CD4-positive, alpha-beta memory T cell (primary cell): ENCODE measurements around the gene SORD. TPM values are rescaled to one million over a fixed set of nuclear protein-coding genes. Genes with fewer than 3 reads are reported as not detected.
"Not testable (repeated sequence)": the region's sequence is repeated elsewhere in the genome, so short reads cannot be mapped to it uniquely, and the experiment has no call there.

Experiments
- CTCF ChIA-PET: fragments of 350-600 bp; sonication (Branson Sonifier 250); formaldehyde crosslinking; loops from one replicate; lab custom pipeline; 2021; ENCODE audit warnings: inconsistent platforms; ENCODE audit not compliant: partially characterized antibody; lab: Charles Lee
- POLR2A ChIA-PET: fragments of 350-600 bp; sonication (Branson Sonifier 250); formaldehyde crosslinking; loops from one replicate; lab custom pipeline; 2021; ENCODE audit not compliant: partially characterized antibody; lab: Charles Lee
- DNase-seq, 5 donors: peaks; one replicate each; pipeline versions ENCODE4 v3.0.0 to v3.0.0-alpha.2; 2020 to 2022; ENCODE audit warnings: mixed read lengths in 1 of 5
- H3K27ac ChIP-seq: one replicate; pipeline ENCODE4 v1.7.0; 2013; ENCODE audit warnings: low read depth, low read length
- H3K27me3 ChIP-seq: 2 replicates; pipeline ENCODE4 v1.7.0; 2013; ENCODE audit warnings: mild to moderate bottlenecking, low read length, moderate library complexity; ENCODE audit not compliant: insufficient read depth
- H3K36me3 ChIP-seq: 2 replicates; pipeline ENCODE4 v1.7.0; 2013; ENCODE audit warnings: mild to moderate bottlenecking, low read length, moderate library complexity; ENCODE audit not compliant: insufficient read depth
- H3K4me1 ChIP-seq: 2 replicates; pipeline ENCODE4 v1.7.0; 2013; ENCODE audit warnings: mild to moderate bottlenecking, low read length, moderate library complexity; ENCODE audit not compliant: insufficient read depth
- H3K4me3 ChIP-seq, 2 donors: one replicate each; pipeline ENCODE4 v1.7.0; 2013; ENCODE audit warnings: low read length in 2 of 2, mild to moderate bottlenecking in 1 of 2
- H3K9me3 ChIP-seq, 2 donors: one replicate each; pipeline ENCODE4 v1.7.0; 2013; ENCODE audit warnings: low read length in 2 of 2, control low read depth in 1 of 2; ENCODE audit not compliant: control insufficient read depth in 1 of 2
- H3K27ac Mint-ChIP-seq, 7 donors: one replicate each; pipeline ENCODE4 v1.8.0; 2020 to 2021; ENCODE audit warnings: mixed read lengths in 7 of 7, mild to moderate bottlenecking in 6 of 7, inconsistent platforms in 3 of 7, moderate library complexity in 3 of 7
- H3K27me3 Mint-ChIP-seq, 2 donors: one replicate each; pipeline ENCODE4 v1.8.0; 2020 to 2021; ENCODE audit warnings: mixed read lengths in 2 of 2
- H3K36me3 Mint-ChIP-seq, 2 donors: one replicate each; pipeline ENCODE4 v1.8.0; 2020 to 2021; ENCODE audit warnings: mixed read lengths in 2 of 2, inconsistent platforms in 1 of 2, mild to moderate bottlenecking in 1 of 2
- H3K4me1 Mint-ChIP-seq, 4 donors: one replicate each; pipeline ENCODE4 v1.8.0; 2020 to 2021; ENCODE audit warnings: mixed read lengths in 4 of 4, mild to moderate bottlenecking in 1 of 4
- H3K4me3 Mint-ChIP-seq, 8 donors: one replicate each; pipeline ENCODE4 v1.8.0; 2020 to 2021; ENCODE audit warnings: mixed read lengths in 8 of 8, mild to moderate bottlenecking in 7 of 8, moderate library complexity in 6 of 8, inconsistent platforms in 3 of 8
- H3K9me3 Mint-ChIP-seq, 8 donors: one replicate each; pipeline ENCODE4 v1.8.0; 2020 to 2021; ENCODE audit warnings: mixed read lengths in 8 of 8, mild to moderate bottlenecking in 5 of 8, inconsistent platforms in 3 of 8, moderate library complexity in 1 of 8
- intact Hi-C: fragments of 100-400 bp; cut with micrococcal nuclease; formaldehyde crosslinking; loops from one replicate; pipeline ENCODE4 v1.15.1; 2023
- polyA plus RNA-seq, 2 donors: library from polyadenylated mRNA; unstranded; fragments of 300-500 nt; fragmentation: Illumina TruSeq; gene quantifications; one replicate each; pipeline ENCODE4 v1.2.3, GENCODE V29; 2021
- total RNA-seq, 2 experiments: library from RNA; stranded (reverse); gene quantifications; one replicate each; pipeline ENCODE4 v1.2.3, GENCODE V29; 2021

SORD gene
- total and polyA plus RNA-seq, 4 experiments from 2014 or later = 4.2 to 7.0 (median 5.5) TPM

DNA sequence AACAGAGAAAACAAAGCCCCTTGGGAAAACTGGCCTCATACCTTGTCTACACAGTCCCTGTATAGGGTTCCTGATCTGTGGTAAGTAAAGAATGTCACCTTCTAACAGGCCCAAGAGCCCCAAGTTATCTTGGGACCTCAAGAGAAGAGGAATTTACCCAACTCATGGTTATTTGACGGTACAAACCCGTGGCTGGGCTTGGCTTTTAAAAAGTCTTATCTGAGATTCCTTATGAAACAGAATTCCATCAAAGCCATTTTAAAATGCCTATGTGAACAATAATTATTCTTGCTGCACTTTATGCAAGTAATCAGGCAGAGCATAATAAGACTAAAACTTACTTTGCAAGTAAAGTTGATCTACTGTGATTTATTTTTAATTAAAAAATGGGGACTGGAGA lies 13.9 kb upstream of the SORD start:
- no peak for DNase-seq
- Mint-ChIP-seq H3K27ac (no peak overlapping the region), H3K4me3 (no peak overlapping the region), H3K27me3 (peaks cover 2 to 22% of the 10 kb centered on the region in 2 donors), H3K4me1 (no peaks in the 10 kb centered on the region), H3K36me3 (peaks cover 0 to 10% of the 10 kb centered on the region in 2 donors), H3K9me3 (peaks cover 0 to 13% (median 5%) of the 10 kb centered on the region in 8 donors)
- no peak overlapping the region for H3K27ac ChIP-seq
- POLR2A ChIA-PET = no interaction called here
- no peak overlapping the region for H3K4me3 ChIP-seq
- H3K27me3 ChIP-seq = no peaks in the 10 kb centered on the region
- no peaks in the 10 kb centered on the region for H3K36me3 ChIP-seq
- no peaks in the 10 kb centered on the region for H3K9me3 ChIP-seq
- CTCF ChIA-PET = no interaction called here
- intact Hi-C loops = no loop called here
- no peaks in the 10 kb centered on the region for H3K4me1 ChIP-seq

GRCh38 chr15:45015114-45015513 lies 7.9 kb upstream of the SORD start:
- CTCF ChIA-PET, H3K4me3 Mint-ChIP-seq, H3K4me3 ChIP-seq, H3K27ac ChIP-seq, H3K4me1 ChIP-seq, POLR2A ChIA-PET, H3K9me3 Mint-ChIP-seq, intact Hi-C loops, H3K36me3 ChIP-seq, H3K27me3 ChIP-seq, DNase-seq, H3K36me3 Mint-ChIP-seq, H3K4me1 Mint-ChIP-seq, H3K9me3 ChIP-seq, H3K27ac Mint-ChIP-seq: not testable (repeated sequence)
- H3K27me3 Mint-ChIP-seq = peaks cover 19 to 26% of the 10 kb centered on the region in 2 donors

DNA sequence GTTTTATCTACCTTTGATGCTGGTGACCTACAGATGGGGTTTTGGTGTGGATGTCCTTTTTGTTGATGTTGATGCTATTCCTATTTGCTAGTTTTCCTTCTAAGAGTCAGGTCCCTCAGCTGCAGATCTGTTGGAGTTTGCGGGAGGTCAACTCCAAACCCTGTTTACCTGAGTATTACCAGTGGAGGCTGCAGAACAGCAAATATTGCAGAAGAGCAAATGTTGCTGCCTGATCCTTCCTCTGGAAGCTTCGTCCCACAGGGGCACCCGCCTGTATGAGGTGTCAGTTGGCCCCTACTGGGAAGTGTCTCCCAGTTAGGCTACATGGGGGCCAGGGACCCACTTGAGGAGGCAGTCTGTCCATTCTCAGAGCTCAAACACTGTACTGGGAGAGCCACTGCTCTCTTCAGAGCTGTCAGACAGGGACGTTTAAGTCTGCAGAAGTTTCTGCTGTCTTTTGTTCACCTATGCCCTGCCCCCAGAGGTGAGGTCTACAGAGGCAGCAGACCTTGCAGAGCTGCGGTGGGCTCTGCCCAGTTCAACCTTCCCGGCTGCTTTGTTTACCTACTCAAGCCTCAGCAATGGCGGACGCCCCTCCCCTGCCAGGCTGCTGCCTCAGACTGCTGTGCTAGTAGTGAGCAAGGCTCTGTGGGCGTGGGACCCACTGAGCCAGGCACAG lies 2.6 kb upstream of the SORD start:
- H3K9me3 Mint-ChIP-seq, H3K27ac Mint-ChIP-seq, intact Hi-C loops, H3K36me3 ChIP-seq, CTCF ChIA-PET, H3K36me3 Mint-ChIP-seq, POLR2A ChIA-PET, DNase-seq, H3K27ac ChIP-seq, H3K27me3 ChIP-seq, H3K4me3 ChIP-seq, H3K9me3 ChIP-seq: not testable (repeated sequence)
- peaks cover 9 to 21% (median 12%) of the 10 kb centered on the region in 4 donors for H3K4me1 Mint-ChIP-seq
- H3K27me3 Mint-ChIP-seq = peaks cover 9 to 16% of the 10 kb centered on the region in 2 donors
- peaks cover 17% of the 10 kb centered on the region for H3K4me1 ChIP-seq
- peak overlapping the region in 1 of 8 donors; percentile 41 for H3K4me3 Mint-ChIP-seq

DNA sequence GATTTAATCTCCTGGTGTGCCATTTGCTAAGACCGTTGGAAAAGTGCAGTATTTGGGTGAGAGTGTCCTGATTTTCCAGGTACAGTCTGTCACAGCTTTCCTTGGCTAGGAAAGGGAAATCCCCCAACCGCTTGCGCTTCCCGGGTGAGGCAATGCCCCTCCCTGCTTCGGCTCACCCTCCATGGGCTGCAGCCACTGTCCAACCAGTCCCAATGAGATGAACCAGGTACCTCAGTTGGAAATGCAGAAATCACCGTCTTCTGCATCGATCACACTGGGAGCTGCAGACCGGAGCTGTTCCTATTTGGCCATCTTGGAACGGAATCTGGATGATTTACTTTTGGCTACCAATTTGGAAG lies 2.1 kb upstream of the SORD start:
- DNase-seq, CTCF ChIA-PET, H3K27me3 ChIP-seq, POLR2A ChIA-PET, H3K9me3 ChIP-seq, H3K36me3 ChIP-seq, intact Hi-C loops, H3K27ac Mint-ChIP-seq, H3K27ac ChIP-seq, H3K36me3 Mint-ChIP-seq, H3K4me3 ChIP-seq, H3K9me3 Mint-ChIP-seq: not testable (repeated sequence)
- peaks cover 17% of the 10 kb centered on the region for H3K4me1 ChIP-seq
- peak overlapping the region in 1 of 8 donors; percentile 41 for H3K4me3 Mint-ChIP-seq
- H3K4me1 Mint-ChIP-seq = peaks cover 10 to 24% (median 13%) of the 10 kb centered on the region in 4 donors
- peaks cover 9 to 16% of the 10 kb centered on the region in 2 donors for H3K27me3 Mint-ChIP-seq

DNA sequence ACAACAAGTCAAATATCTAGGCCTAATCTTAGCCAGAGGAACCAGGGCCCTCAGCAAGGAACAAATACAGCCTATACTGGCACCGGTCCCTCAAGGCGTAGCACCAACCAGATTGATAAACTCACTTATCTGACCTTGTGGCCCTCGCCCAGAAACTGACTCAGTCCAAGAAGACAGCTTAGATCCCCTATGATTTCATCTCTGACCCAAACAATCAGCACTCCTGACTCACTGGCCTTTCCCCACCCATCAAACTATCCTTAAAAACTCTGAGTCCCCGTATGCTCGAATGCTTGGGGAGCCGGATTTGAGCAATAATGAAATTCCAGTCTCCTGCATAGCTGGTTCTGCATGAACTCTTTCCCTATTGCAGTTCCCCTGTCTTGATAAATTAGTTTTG lies 1.6 kb upstream of the SORD start:
- H3K27ac Mint-ChIP-seq = peak overlapping the region in 2 of 7 donors; percentile 27 to 35
- DNase-seq = no peak
- H3K4me1 Mint-ChIP-seq = peaks cover 10 to 29% (median 13%) of the 10 kb centered on the region in 4 donors
- Histone ChIP-seq H3K4me3 (no peak overlapping the region), H3K36me3 (no peaks in the 10 kb centered on the region), H3K4me1 (peaks cover 17% of the 10 kb centered on the region), H3K9me3 (no peaks in the 10 kb centered on the region), H3K27ac (no peak overlapping the region), H3K27me3 (no peaks in the 10 kb centered on the region)
- peaks cover 9 to 16% of the 10 kb centered on the region in 2 donors for H3K27me3 Mint-ChIP-seq
- ChIA-PET POLR2A (no interaction called here), CTCF (interaction anchor here (0.6 kb wide), 1 partner anchor 68 kb away, joined by 3 read pairs; no protein-coding TSS in a partner anchor)
- intact Hi-C loops = no loop called here
- peaks cover 0 to 5% (median 0%) of the 10 kb centered on the region in 8 donors for H3K9me3 Mint-ChIP-seq
- peak overlapping the region; percentile 21 to 69 (median 61) for H3K4me3 Mint-ChIP-seq
- no peaks in the 10 kb centered on the region for H3K36me3 Mint-ChIP-seq

DNA sequence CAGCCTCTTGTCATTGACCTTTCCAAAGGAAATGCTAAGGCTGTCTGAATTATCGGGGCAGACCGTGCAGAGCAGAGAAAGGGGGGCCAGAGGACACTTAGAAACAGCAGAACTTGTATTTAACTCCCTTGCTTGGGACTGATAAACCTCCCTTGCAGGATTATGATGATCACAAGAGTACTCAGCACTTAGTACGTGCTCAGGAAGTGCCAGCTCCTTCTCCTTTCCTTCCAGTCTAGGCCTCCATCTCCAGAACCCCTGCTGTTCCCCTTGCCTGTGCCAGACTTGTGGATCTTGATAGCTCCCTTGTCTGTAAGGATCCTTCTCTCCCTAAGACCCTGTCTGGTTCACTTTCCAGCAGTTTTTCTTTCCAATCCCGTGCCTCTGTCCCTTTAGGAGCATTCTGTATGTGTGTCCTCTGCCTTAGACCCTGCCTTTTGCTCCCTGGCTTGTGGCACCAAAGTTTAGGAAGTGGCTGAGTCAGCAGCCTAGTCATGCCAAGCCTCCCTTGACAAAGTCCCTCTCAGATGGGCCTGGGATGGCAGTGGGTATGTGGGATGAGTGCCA lies 747 bp downstream of the SORD start:
- DNase-seq = peak in 1 of 5 donors; percentile 4
- peaks cover 10 to 30% (median 13%) of the 10 kb centered on the region in 4 donors for H3K4me1 Mint-ChIP-seq
- H3K27me3 Mint-ChIP-seq = peaks cover 2 to 10% of the 10 kb centered on the region in 2 donors
- Histone ChIP-seq H3K9me3 (no peaks in the 10 kb centered on the region), H3K27me3 (no peaks in the 10 kb centered on the region), H3K4me1 (peaks cover 17% of the 10 kb centered on the region), H3K36me3 (no peaks in the 10 kb centered on the region), H3K27ac (no peak overlapping the region), H3K4me3 (peak overlapping the region; percentile 73 to 90)
- ChIA-PET CTCF (interaction anchor here (1.1 kb wide), 1 partner anchor 13 kb away, joined by 5 read pairs; no protein-coding TSS in a partner anchor), POLR2A (interaction anchor here (1.1 kb wide), 1 partner anchor 312 kb away, joined by 5 read pairs; the partner anchor contains the start of genes B2M and PATL2)
- intact Hi-C loops = no loop called here
- H3K27ac Mint-ChIP-seq = peak overlapping the region in 6 of 7 donors; percentile 35 to 85 (median 52)
- H3K36me3 Mint-ChIP-seq = no peaks in the 10 kb centered on the region
- peak overlapping the region; percentile 88 to 92 (median 90) for H3K4me3 Mint-ChIP-seq
- no peaks in the 10 kb centered on the region for H3K9me3 Mint-ChIP-seq

GRCh38 chr15:45024649-45025048 lies 1.7 kb downstream of the SORD start:
- intact Hi-C loops, H3K27ac Mint-ChIP-seq, H3K4me3 Mint-ChIP-seq: not testable (repeated sequence)

More at GRCh38 chr15:45024649-45025048, 1.7 kb downstream of the SORD start:
- POLR2A ChIA-PET, H3K27me3 ChIP-seq, H3K36me3 Mint-ChIP-seq, H3K9me3 Mint-ChIP-seq, DNase-seq, H3K9me3 ChIP-seq, H3K27ac ChIP-seq, H3K4me3 ChIP-seq, H3K27me3 Mint-ChIP-seq, H3K36me3 ChIP-seq: not testable (repeated sequence)
- H3K4me1 ChIP-seq = peaks cover 17% of the 10 kb centered on the region
- CTCF ChIA-PET = interaction anchor here (1.3 kb wide), 1 partner anchor 14 kb away, joined by 3 read pairs; no protein-coding TSS in a partner anchor
- H3K4me1 Mint-ChIP-seq = peaks cover 10 to 30% (median 13%) of the 10 kb centered on the region in 4 donors
